ENCODE data around the gene NFIC. TPM values are rescaled to one million over a fixed set of nuclear protein-coding genes. Genes with fewer than 3 reads are reported as not detected.
"Not testable (repeated sequence)": the region's sequence is repeated elsewhere in the genome, so short reads cannot be mapped to it uniquely, and the experiment has no call there.

NFIC gene
- total and polyA plus RNA-seq, 2 donors from 2014 or later, result 20.3 to 173 TPM

GRCh38 chr19:3397266-3398022 is 31.1 kb downstream of the NFIC start:
- H3K36me3 ChIP-seq (ENCODE audit: control insufficient read depth in 2 of 3, insufficient read depth in 3 of 3, low read length in 3 of 3), result no peaks in the 10 kb centered on the region
- no peaks in the 10 kb centered on the region for H3K9me3 ChIP-seq (ENCODE audit: control insufficient read depth in 2 of 3, insufficient read depth in 1 of 3, low read length in 3 of 3)
- H3K27ac ChIP-seq (ENCODE audit: low read depth in 2 of 2, low read length in 2 of 2), result peak overlapping the region; percentile 89 to 99
- H3K9ac ChIP-seq (ENCODE audit: low read length in 3 of 3), result peak overlapping the region in 2 of 3 donors; percentile 72 to 96
- peak overlapping the region in 1 of 3 donors; percentile 58 for H3K4me3 ChIP-seq (ENCODE audit: low read length in 3 of 3)
- intact Hi-C loops (cut with DNase I), result no loop called here
- H3K4me1 ChIP-seq (ENCODE audit: control insufficient read depth in 2 of 3, insufficient read depth in 2 of 3, low read depth in 1 of 3, low read length in 3 of 3), result peaks cover 0 to 29% (median 16%) of the 10 kb centered on the region in 3 donors
- DNase-seq (peak in 2 of 5 donors; percentile 16 to 43), FAIRE-seq (no peak)
- no peaks in the 10 kb centered on the region for H3K27me3 ChIP-seq (ENCODE audit: control insufficient read depth, insufficient read depth, low read length)
- TF ChIP-seq CTCF (IDR thresholded peaks at IDR 0.05; ENCODE audit: borderline replicate concordance, extremely low read depth, insufficient read depth), result no peak

GRCh38 chr19:3398114-3398899 is 31.9 kb downstream of the NFIC start:
- Histone ChIP-seq H3K4me1 (ENCODE audit: control insufficient read depth in 2 of 3, insufficient read depth in 2 of 3, low read depth in 1 of 3, low read length in 3 of 3) (peaks cover 0 to 37% (median 16%) of the 10 kb centered on the region in 3 donors), H3K27me3 (ENCODE audit: control insufficient read depth, insufficient read depth, low read length) (no peaks in the 10 kb centered on the region), H3K36me3 (ENCODE audit: control insufficient read depth in 2 of 3, insufficient read depth in 3 of 3, low read length in 3 of 3) (peaks cover 0 to 6% (median 0%) of the 10 kb centered on the region in 3 donors), H3K4me3 (ENCODE audit: low read length in 3 of 3) (peak overlapping the region in 2 of 3 donors; percentile 53 to 58), H3K9me3 (ENCODE audit: control insufficient read depth in 2 of 3, insufficient read depth in 1 of 3, low read length in 3 of 3) (no peaks in the 10 kb centered on the region), H3K9ac (ENCODE audit: low read length in 3 of 3) (peak overlapping the region in 2 of 3 donors; percentile 72 to 96), H3K27ac (ENCODE audit: low read depth in 2 of 2, low read length in 2 of 2) (peak overlapping the region; percentile 89 to 99)
- DNase-seq, result peak in 4 of 5 donors; percentile 25 to 94 (median 52)
- TF ChIP-seq CTCF (IDR thresholded peaks at IDR 0.05; ENCODE audit: borderline replicate concordance, extremely low read depth, insufficient read depth), result no peak
- no peak for FAIRE-seq
- intact Hi-C loops (cut with DNase I), result no loop called here

GRCh38 chr19:3398900-3399278 is 32.5 kb downstream of the NFIC start:
- no peak for TF ChIP-seq CTCF (IDR thresholded peaks at IDR 0.05; ENCODE audit: borderline replicate concordance, extremely low read depth, insufficient read depth)

GRCh38 chr19:3399311-3399710 is 32.9 kb downstream of the NFIC start:
- H3K27me3 ChIP-seq (ENCODE audit: control insufficient read depth, insufficient read depth, low read length); H3K36me3 ChIP-seq (ENCODE audit: control insufficient read depth in 2 of 3, insufficient read depth in 3 of 3, low read length in 3 of 3); FAIRE-seq; DNase-seq; H3K9me3 ChIP-seq (ENCODE audit: control insufficient read depth in 2 of 3, insufficient read depth in 1 of 3, low read length in 3 of 3); intact Hi-C loops (cut with DNase I): not testable (repeated sequence)
- Histone ChIP-seq H3K4me3 (ENCODE audit: low read length in 3 of 3) (peak overlapping the region in 1 of 3 donors; percentile 18), H3K27ac (ENCODE audit: low read depth in 2 of 2, low read length in 2 of 2) (peak overlapping the region; percentile 82 to 99), H3K4me1 (ENCODE audit: control insufficient read depth in 2 of 3, insufficient read depth in 2 of 3, low read depth in 1 of 3, low read length in 3 of 3) (peaks cover 0 to 38% (median 16%) of the 10 kb centered on the region in 3 donors), H3K9ac (ENCODE audit: low read length in 3 of 3) (peak overlapping the region in 1 of 3 donors; percentile 96)

More at GRCh38 chr19:3398900-3399278, 32.5 kb downstream of the NFIC start:
- intact Hi-C loops (cut with DNase I), result no loop called here
- Histone ChIP-seq H3K4me1 (ENCODE audit: control insufficient read depth in 2 of 3, insufficient read depth in 2 of 3, low read depth in 1 of 3, low read length in 3 of 3) (peaks cover 0 to 38% (median 16%) of the 10 kb centered on the region in 3 donors), H3K27ac (ENCODE audit: low read depth in 2 of 2, low read length in 2 of 2) (peak overlapping the region; percentile 82 to 99), H3K9ac (ENCODE audit: low read length in 3 of 3) (peak overlapping the region in 1 of 3 donors; percentile 96), H3K27me3 (ENCODE audit: control insufficient read depth, insufficient read depth, low read length) (no peaks in the 10 kb centered on the region), H3K4me3 (ENCODE audit: low read length in 3 of 3) (peak overlapping the region in 1 of 3 donors; percentile 18), H3K36me3 (ENCODE audit: control insufficient read depth in 2 of 3, insufficient read depth in 3 of 3, low read length in 3 of 3) (peaks cover 0 to 7% (median 0%) of the 10 kb centered on the region in 3 donors), H3K9me3 (ENCODE audit: control insufficient read depth in 2 of 3, insufficient read depth in 1 of 3, low read length in 3 of 3) (no peaks in the 10 kb centered on the region)
- DNase-seq (no peak), FAIRE-seq (no peak)

Measured in kidney (tissue), 14 donors.